ENCODE data around the gene KNCN.

DNA sequence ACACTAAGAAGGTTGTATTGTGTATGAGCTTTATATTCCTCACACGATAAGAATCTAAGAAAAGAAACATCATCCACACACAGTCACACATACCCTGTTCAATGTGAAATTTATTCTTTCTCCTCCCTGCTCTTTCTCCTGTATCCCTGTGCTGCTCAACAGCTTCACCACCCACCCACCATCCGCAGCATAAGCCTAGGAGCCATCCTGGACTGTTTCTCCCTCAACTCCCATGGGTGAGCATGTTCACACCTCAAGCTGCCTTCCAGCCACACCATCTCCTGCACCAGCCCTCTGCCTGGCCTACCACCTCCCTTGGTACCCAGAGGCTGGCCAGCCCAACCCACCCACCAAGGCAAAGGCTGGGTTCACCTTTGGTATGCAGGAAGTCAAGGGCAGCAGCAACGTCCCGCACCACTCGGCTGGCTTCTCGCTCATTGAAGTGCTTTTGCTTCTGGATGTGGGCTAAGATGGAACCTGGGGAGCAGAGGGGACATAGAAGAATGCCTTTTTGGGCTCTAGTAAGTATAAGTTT lies 20.3 kb upstream of the KNCN start:
- TF ChIP-seq SMC3 (IDR thresholded peaks at IDR 0.05; ENCODE audit: borderline replicate concordance, low read length) (no peak), SMARCA5 (IDR thresholded peaks at IDR 0.05) (no peak), SPI1 (IDR thresholded peaks at IDR 0.05; ENCODE audit: borderline replicate concordance, insufficient read depth, low read depth, low read length) (no peak), JUND (IDR thresholded peaks at IDR 0.05; ENCODE audit: low read depth, low read length) (no peak), ZNF24 (IDR thresholded peaks at IDR 0.05) (no peak), MEF2A (IDR thresholded peaks at IDR 0.05; ENCODE audit: insufficient read depth, low read depth, low read length) (no peak), TAF1 (IDR thresholded peaks at IDR 0.05; ENCODE audit: borderline replicate concordance, low read depth, low read length) (no peak), MYC (IDR thresholded peaks at IDR 0.05; ENCODE audit: insufficient read depth, insufficient read length, insufficient replicate concordance, low read length, severe bottlenecking) (no peak), HCFC1 (IDR thresholded peaks at IDR 0.05; ENCODE audit: low read length) (no peak), ZNF384 (IDR thresholded peaks at IDR 0.05; ENCODE audit: borderline replicate concordance, low read depth, low read length) (no peak)
- TF ChIP-seq, protein P1, sequence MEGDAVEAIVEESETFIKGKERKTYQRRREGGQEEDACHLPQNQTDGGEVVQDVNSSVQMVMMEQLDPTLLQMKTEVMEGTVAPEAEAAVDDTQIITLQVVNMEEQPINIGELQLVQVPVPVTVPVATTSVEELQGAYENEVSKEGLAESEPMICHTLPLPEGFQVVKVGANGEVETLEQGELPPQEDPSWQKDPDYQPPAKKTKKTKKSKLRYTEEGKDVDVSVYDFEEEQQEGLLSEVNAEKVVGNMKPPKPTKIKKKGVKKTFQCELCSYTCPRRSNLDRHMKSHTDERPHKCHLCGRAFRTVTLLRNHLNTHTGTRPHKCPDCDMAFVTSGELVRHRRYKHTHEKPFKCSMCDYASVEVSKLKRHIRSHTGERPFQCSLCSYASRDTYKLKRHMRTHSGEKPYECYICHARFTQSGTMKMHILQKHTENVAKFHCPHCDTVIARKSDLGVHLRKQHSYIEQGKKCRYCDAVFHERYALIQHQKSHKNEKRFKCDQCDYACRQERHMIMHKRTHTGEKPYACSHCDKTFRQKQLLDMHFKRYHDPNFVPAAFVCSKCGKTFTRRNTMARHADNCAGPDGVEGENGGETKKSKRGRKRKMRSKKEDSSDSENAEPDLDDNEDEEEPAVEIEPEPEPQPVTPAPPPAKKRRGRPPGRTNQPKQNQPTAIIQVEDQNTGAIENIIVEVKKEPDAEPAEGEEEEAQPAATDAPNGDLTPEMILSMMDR (IDR thresholded peaks at IDR 0.05 in 2 of 3, conservative IDR thresholded peaks at IDR 0.05 in 1 of 3; ENCODE audit: control insufficient read depth in 2 of 3, extremely low read depth in 1 of 3, insufficient read depth in 1 of 3, low read depth in 3 of 3, low read length in 3 of 3) = no peak
- TF ChIP-seq, protein P2, sequence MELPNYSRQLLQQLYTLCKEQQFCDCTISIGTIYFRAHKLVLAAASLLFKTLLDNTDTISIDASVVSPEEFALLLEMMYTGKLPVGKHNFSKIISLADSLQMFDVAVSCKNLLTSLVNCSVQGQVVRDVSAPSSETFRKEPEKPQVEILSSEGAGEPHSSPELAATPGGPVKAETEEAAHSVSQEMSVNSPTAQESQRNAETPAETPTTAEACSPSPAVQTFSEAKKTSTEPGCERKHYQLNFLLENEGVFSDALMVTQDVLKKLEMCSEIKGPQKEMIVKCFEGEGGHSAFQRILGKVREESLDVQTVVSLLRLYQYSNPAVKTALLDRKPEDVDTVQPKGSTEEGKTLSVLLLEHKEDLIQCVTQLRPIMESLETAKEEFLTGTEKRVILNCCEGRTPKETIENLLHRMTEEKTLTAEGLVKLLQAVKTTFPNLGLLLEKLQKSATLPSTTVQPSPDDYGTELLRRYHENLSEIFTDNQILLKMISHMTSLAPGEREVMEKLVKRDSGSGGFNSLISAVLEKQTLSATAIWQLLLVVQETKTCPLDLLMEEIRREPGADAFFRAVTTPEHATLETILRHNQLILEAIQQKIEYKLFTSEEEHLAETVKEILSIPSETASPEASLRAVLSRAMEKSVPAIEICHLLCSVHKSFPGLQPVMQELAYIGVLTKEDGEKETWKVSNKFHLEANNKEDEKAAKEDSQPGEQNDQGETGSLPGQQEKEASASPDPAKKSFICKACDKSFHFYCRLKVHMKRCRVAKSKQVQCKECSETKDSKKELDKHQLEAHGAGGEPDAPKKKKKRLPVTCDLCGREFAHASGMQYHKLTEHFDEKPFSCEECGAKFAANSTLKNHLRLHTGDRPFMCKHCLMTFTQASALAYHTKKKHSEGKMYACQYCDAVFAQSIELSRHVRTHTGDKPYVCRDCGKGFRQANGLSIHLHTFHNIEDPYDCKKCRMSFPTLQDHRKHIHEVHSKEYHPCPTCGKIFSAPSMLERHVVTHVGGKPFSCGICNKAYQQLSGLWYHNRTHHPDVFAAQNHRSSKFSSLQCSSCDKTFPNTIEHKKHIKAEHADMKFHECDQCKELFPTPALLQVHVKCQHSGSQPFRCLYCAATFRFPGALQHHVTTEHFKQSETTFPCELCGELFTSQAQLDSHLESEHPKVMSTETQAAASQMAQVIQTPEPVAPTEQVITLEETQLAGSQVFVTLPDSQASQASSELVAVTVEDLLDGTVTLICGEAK (IDR thresholded peaks at IDR 0.05; ENCODE audit: borderline replicate concordance) = no peak
